NCI-H1694 (cell line): ENCODE results near the gene PTCD1.

ENCODE experiments used
- DNase-seq: peaks from one replicate; lab custom pipeline; 2025; lab: John Stamatoyannopoulos, UW

Gene PTCD1

GRCh38 chr7:99438573-99439480, at the start of gene PTCD1, which contains the start of gene CPSF4:
Gene PTCD1, minus strand, starts transcription at chr7:99438798. Its CDS starts 3,556 bp downstream, at chr7:99435242.
Gene CPSF4, plus strand, starts transcription at chr7:99438943. Its CDS starts 140 bp downstream, at chr7:99439083.
- peak; percentile 84 for DNase-seq

GRCh38 chr7:99485094-99485493, 46.5 kb upstream of the PTCD1 start:
- no peak for DNase-seq

- DNase-seq: no peak
Observed at GRCh38 chr7:99478464-99479440, 40.2 kb upstream of the PTCD1 start.

- DNase-seq: no peak
Observed at GRCh38 chr7:99476107-99476506, 37.5 kb upstream of the PTCD1 start.

- no peak for DNase-seq
Observed at GRCh38 chr7:99473315-99473596, 34.7 kb upstream of the PTCD1 start.

GRCh38 chr7:99472561-99473314, 34.1 kb upstream of the PTCD1 start, which contains the start of gene ZNF789:
Gene ZNF789, plus strand, starts transcription at chr7:99472890. Its CDS starts 3,567 bp downstream, at chr7:99476457.
- peak; percentile 91 for DNase-seq

- DNase-seq: no peak
Observed at GRCh38 chr7:99469381-99470065, 30.9 kb upstream of the PTCD1 start.

GRCh38 chr7:99468336-99468918, 29.8 kb upstream of the PTCD1 start:
- DNase-seq: no peak

GRCh38 chr7:99465421-99465768, 26.8 kb upstream of the PTCD1 start:
- DNase-seq: no peak

- no peak for DNase-seq
Observed at GRCh38 chr7:99461221-99461620, 22.6 kb upstream of the PTCD1 start.

- DNase-seq: no peak
Observed at GRCh38 chr7:99460651-99461050, 22.1 kb upstream of the PTCD1 start.

GRCh38 chr7:99459087-99459486, 20.5 kb upstream of the PTCD1 start:
- peak; percentile 29 for DNase-seq

GRCh38 chr7:99457650-99458493, 19.3 kb upstream of the PTCD1 start:
- DNase-seq: no peak

GRCh38 chr7:99457050-99457649, 18.6 kb upstream of the PTCD1 start:
- DNase-seq: no peak

- no peak for DNase-seq
Observed at GRCh38 chr7:99456288-99456687, 17.7 kb upstream of the PTCD1 start.

- DNase-seq: no peak
Observed at GRCh38 chr7:99455874-99456273, 17.3 kb upstream of the PTCD1 start.

- no peak for DNase-seq
Observed at GRCh38 chr7:99453105-99453504, 14.5 kb upstream of the PTCD1 start.

GRCh38 chr7:99452541-99452940, 13.9 kb upstream of the PTCD1 start:
- DNase-seq: no peak

- no peak for DNase-seq
Observed at GRCh38 chr7:99451936-99452335, 13.3 kb upstream of the PTCD1 start.

- no peak for DNase-seq
Observed at GRCh38 chr7:99449326-99449725, 10.7 kb upstream of the PTCD1 start.
